A673 (cell line): Measurements from ENCODE around the gene ANAPC15. TPM values are rescaled to one million over a fixed set of nuclear protein-coding genes. Genes with fewer than 3 reads are reported as not detected.

ENCODE experiments used
- BruUV-seq: library from RNA; stranded (reverse); fragments of 400-500 nt; replicated peaks from 2 replicates; lab custom pipeline; 2021; lab: Mats Ljungman, UMichigan
- CTCF ChIA-PET: fragments of 300-600 bp; sonication (Branson Sonifier 250); formaldehyde crosslinking; loops from one replicate; lab custom pipeline; 2022; ENCODE audit warnings: antibody characterized with exemption; lab: Charles Lee
- POLR2A ChIA-PET: fragments of 300-600 bp; sonication (Branson Sonifier 250); formaldehyde crosslinking; loops from one replicate; lab custom pipeline; 2022; ENCODE audit warnings: antibody characterized with exemption; ENCODE audit not compliant: low non-redundant PET; lab: Charles Lee
- DNase-seq: peaks from one replicate; pipeline ENCODE4 v3.0.0-alpha.2; 2015; ENCODE audit warnings: low spot score
- H3K27ac ChIP-seq: fragments of 200-600 bp; sonication (generic); 2 replicates; pipeline ENCODE4 v1.5.1; 2016; ENCODE audit warnings: mixed run types, low read depth, mild to moderate bottlenecking, mixed read lengths, antibody characterized with exemption, low read length; ENCODE audit not compliant: poor library complexity, severe bottlenecking
- H3K27me3 ChIP-seq: fragments of 200-600 bp; sonication (generic); replicated peaks from 2 replicates; pipeline ENCODE4 v1.6.1; 2017; ENCODE audit warnings: mixed run types, low read depth, mild to moderate bottlenecking, mixed read lengths, antibody characterized with exemption, low read length; ENCODE audit not compliant: insufficient read depth, poor library complexity
- H3K36me3 ChIP-seq: fragments of 200-600 bp; sonication (generic); 2 replicates; pipeline ENCODE4 v1.6.1; 2016; ENCODE audit warnings: mixed run types, mild to moderate bottlenecking, mixed read lengths, antibody characterized with exemption, low read length; ENCODE audit not compliant: insufficient read depth, poor library complexity, severe bottlenecking
- H3K4me1 ChIP-seq: fragments of 200-600 bp; sonication (generic); 2 replicates; pipeline ENCODE4 v1.6.1; 2017; ENCODE audit warnings: mixed run types, mild to moderate bottlenecking, mixed read lengths, antibody characterized with exemption, low read length; ENCODE audit not compliant: insufficient read depth, poor library complexity, severe bottlenecking
- H3K4me3 ChIP-seq: fragments of 200-600 bp; sonication (generic); 2 replicates; pipeline ENCODE4 v1.5.1; 2016; ENCODE audit warnings: low read depth, mixed run types, mild to moderate bottlenecking, mixed read lengths, low read length; ENCODE audit not compliant: poor library complexity, severe bottlenecking
- H3K9me3 ChIP-seq: fragments of 200-600 bp; sonication (generic); 2 replicates; pipeline ENCODE4 v1.6.1; 2016; ENCODE audit warnings: mixed run types, low read depth, mild to moderate bottlenecking, mixed read lengths, antibody characterized with exemption, low read length; ENCODE audit not compliant: poor library complexity, severe bottlenecking
- EZH2 ChIP-seq: fragments of 200-600 bp; sonication (generic); IDR thresholded peaks from 2 replicates; pipeline ENCODE4 v1.6.1; 2017; ENCODE audit warnings: borderline replicate concordance, low read depth, mild to moderate bottlenecking, mixed read lengths, antibody characterized with exemption, low read length; ENCODE audit not compliant: poor library complexity, severe bottlenecking
- intact Hi-C: fragments of 100-400 bp; cut with micrococcal nuclease; formaldehyde crosslinking; loops from one replicate; pipeline ENCODE4 v1.10.0; 2022; ENCODE audit not compliant: unreplicated experiment
- total RNA-seq: library from RNA; stranded (reverse); gene quantifications from 2 replicates; pipeline ENCODE4 v1.2.3, GENCODE V29; 2021
- TF ChIP-seq, protein P1 (sequence below): fragments of 300-800, 200-600 bp; sonication (generic); conservative IDR thresholded peaks from 2 replicates; pipeline ENCODE4 v1.5.1; 2017; ENCODE audit warnings: low read depth, mild to moderate bottlenecking, antibody characterized with exemption, low read length, moderate library complexity, mixed read lengths

Gene ANAPC15
- total RNA-seq, 1 experiment from 2014 or later: 57.2 TPM

DNA sequence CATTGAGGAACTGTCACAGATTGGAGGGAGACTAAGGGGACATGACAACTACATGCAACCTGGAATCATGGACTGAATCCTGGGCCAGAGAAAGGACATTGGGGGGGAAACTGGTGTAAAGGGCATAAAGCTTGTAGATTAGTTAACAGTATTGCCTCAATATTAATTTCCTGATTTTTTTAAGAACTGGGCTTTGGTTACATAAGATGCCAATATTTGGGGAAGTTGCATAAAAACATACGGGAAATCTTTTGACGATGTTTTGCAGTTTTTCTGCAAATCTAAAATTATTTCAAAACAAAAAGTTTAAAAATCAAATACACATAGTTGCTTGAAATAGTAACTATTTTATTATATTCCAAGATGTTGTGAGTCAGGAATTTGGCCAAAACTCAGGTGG is 20.2 kb upstream of the ANAPC15 start:
- Histone ChIP-seq H3K4me1 (no peaks in the 10 kb centered on the region), H3K27ac (no peak overlapping the region), H3K9me3 (peaks cover 13% of the 10 kb centered on the region), H3K27me3 (peaks cover 16% of the 10 kb centered on the region), H3K4me3 (no peak overlapping the region), H3K36me3 (no peaks in the 10 kb centered on the region)
- CTCF ChIA-PET: no interaction called here
- no peak for TF ChIP-seq EZH2
- TF ChIP-seq, protein P1, sequence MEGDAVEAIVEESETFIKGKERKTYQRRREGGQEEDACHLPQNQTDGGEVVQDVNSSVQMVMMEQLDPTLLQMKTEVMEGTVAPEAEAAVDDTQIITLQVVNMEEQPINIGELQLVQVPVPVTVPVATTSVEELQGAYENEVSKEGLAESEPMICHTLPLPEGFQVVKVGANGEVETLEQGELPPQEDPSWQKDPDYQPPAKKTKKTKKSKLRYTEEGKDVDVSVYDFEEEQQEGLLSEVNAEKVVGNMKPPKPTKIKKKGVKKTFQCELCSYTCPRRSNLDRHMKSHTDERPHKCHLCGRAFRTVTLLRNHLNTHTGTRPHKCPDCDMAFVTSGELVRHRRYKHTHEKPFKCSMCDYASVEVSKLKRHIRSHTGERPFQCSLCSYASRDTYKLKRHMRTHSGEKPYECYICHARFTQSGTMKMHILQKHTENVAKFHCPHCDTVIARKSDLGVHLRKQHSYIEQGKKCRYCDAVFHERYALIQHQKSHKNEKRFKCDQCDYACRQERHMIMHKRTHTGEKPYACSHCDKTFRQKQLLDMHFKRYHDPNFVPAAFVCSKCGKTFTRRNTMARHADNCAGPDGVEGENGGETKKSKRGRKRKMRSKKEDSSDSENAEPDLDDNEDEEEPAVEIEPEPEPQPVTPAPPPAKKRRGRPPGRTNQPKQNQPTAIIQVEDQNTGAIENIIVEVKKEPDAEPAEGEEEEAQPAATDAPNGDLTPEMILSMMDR: no peak
- POLR2A ChIA-PET: no interaction called here
- BruUV-seq: no TSS peak
- no peak for DNase-seq
- intact Hi-C loops: no loop called here

- intact Hi-C loops: no loop called here
- Histone ChIP-seq H3K4me3 (no peak overlapping the region), H3K4me1 (no peaks in the 10 kb centered on the region), H3K9me3 (peaks cover 19% of the 10 kb centered on the region), H3K36me3 (no peaks in the 10 kb centered on the region), H3K27me3 (peaks cover 16% of the 10 kb centered on the region), H3K27ac (no peak overlapping the region)
- DNase-seq: no peak
- TF ChIP-seq EZH2: no peak
- TF ChIP-seq, protein P1: no peak
- ChIA-PET CTCF (no interaction called here), POLR2A (no interaction called here)
- no TSS peak for BruUV-seq
These were observed 16.9 kb upstream of the ANAPC15 start for GRCh38 chr11:72129381-72129780.

- H3K27ac ChIP-seq: no peak overlapping the region
- intact Hi-C loops: no loop called here
- ChIA-PET CTCF (no interaction called here), POLR2A (no interaction called here)
- BruUV-seq: no TSS peak
- peaks cover 14% of the 10 kb centered on the region for H3K27me3 ChIP-seq
- no peaks in the 10 kb centered on the region for H3K36me3 ChIP-seq
- no peak overlapping the region for H3K4me3 ChIP-seq
- no peaks in the 10 kb centered on the region for H3K4me1 ChIP-seq
- TF ChIP-seq, protein P1: no peak
- no peak for TF ChIP-seq EZH2
- peaks cover 19% of the 10 kb centered on the region for H3K9me3 ChIP-seq
- no peak for DNase-seq
These were observed 15.4 kb upstream of the ANAPC15 start for GRCh38 chr11:72127923-72128322.
